HepG2 (cell line): ENCODE measurements around the gene QDPR. TPM values are rescaled to one million over a fixed set of nuclear protein-coding genes. Genes with fewer than 3 reads are reported as not detected.

Source experiments
- ATAC-seq: fragments of 200-7000 bp; cut with Tn5 transposase; 3 replicates; pipeline ENCODE4 v1.9.1; 2020; ENCODE audit warnings: mild to moderate bottlenecking, moderate library complexity
- BruUV-seq: library from RNA; stranded (reverse); fragments of 400-500 nt; replicated peaks from 2 replicates; lab custom pipeline; 2021; lab: Mats Ljungman, UMichigan
- CTCF ChIA-PET: fragments of 300-600 bp; formaldehyde crosslinking; extraction: SDS; loops from one replicate; lab custom pipeline; 2021; ENCODE audit warnings: low total read pairs, inconsistent platforms, low intra/inter-chr PET ratio; lab: Yijun Ruan, JAX
- POLR2A ChIA-PET: fragments of 350-600 bp; sonication (Branson Sonifier 250); formaldehyde crosslinking; loops from one replicate; lab custom pipeline; 2020; ENCODE audit warnings: antibody characterized with exemption, inconsistent platforms; lab: Yijun Ruan, JAX
- DNase-seq: peaks from one replicate; pipeline ENCODE4 v3.0.0-alpha.2; 2015; ENCODE audit warnings: low spot score
- FAIRE-seq: peaks from 3 replicates; lab custom pipeline; 2011; peaks lifted over from hg19 to GRCh38; lab: Jason Lieb, UNC
- H2AFZ ChIP-seq: one replicate; pipeline ENCODE4 v1.6.1; 2011; ENCODE audit warnings: low read length, inconsistent platforms
- H3K27ac ChIP-seq: fragments of 300-600 bp; 3 replicates; pipeline ENCODE4 v1.8.0; 2011; ENCODE audit warnings: mixed run types, mild to moderate bottlenecking, mixed read lengths, low read length, inconsistent platforms; ENCODE audit not compliant: insufficient read depth; ENCODE audit errors: extremely low read length
- H3K27me3 ChIP-seq, 2 experiments: fragments of 200-600 bp in 1 of 2; 2 replicates in 1 of 2; 3 replicates in 1 of 2; pipeline versions ENCODE4 v1.6.0 to v1.8.0; 2011; ENCODE audit warnings: low read length in 2 of 2, mild to moderate bottlenecking in 2 of 2, moderate library complexity in 2 of 2, inconsistent platforms in 1 of 2; ENCODE audit not compliant: insufficient read depth in 2 of 2, control insufficient read depth in 1 of 2
- H3K36me3 ChIP-seq, 2 experiments: fragments of 200-600 bp in 1 of 2; replicated peaks in 1 of 2; 2 replicates in 1 of 2; 3 replicates in 1 of 2; pipeline versions ENCODE4 v1.5.1 to v1.8.0; 2011; ENCODE audit warnings: low read length in 2 of 2, inconsistent platforms in 1 of 2; ENCODE audit not compliant: insufficient read depth in 2 of 2, control insufficient read depth in 1 of 2
- H3K4me1 ChIP-seq: 2 replicates; pipeline ENCODE4 v1.5.1; 2012; ENCODE audit warnings: low read length, inconsistent platforms; ENCODE audit not compliant: insufficient read depth
- H3K4me2 ChIP-seq: 2 replicates; pipeline ENCODE4 v1.6.0; 2011; ENCODE audit warnings: low read depth, low read length, inconsistent platforms
- H3K4me3 ChIP-seq, 3 experiments: fragments of 200-600 bp in 1 of 3; sonication (generic), shearing (Covaris generic) in 1 of 3; replicated peaks in 1 of 3; 2 replicates each; pipeline ENCODE4 v1.5.1; 2011 to 2016; ENCODE audit warnings: low read length in 3 of 3, inconsistent platforms in 2 of 3, low read depth in 2 of 3, mild to moderate bottlenecking in 2 of 3, control low read depth in 1 of 3, mixed read lengths in 1 of 3; ENCODE audit not compliant: insufficient read depth in 1 of 3
- H3K79me2 ChIP-seq: one replicate; pipeline ENCODE4 v1.6.1; 2011; ENCODE audit warnings: low read length, inconsistent platforms; ENCODE audit not compliant: insufficient read depth
- H3K9ac ChIP-seq: 2 replicates; pipeline ENCODE4 v1.6.0; 2011; ENCODE audit warnings: mild to moderate bottlenecking, low read depth, low read length, inconsistent platforms; ENCODE audit not compliant: insufficient read depth
- H3K9me3 ChIP-seq: 2 replicates; pipeline ENCODE4 v1.5.1; 2012; ENCODE audit warnings: mild to moderate bottlenecking, low read length
- H4K20me1 ChIP-seq: 2 replicates; pipeline ENCODE4 v1.6.0; 2011; ENCODE audit warnings: inconsistent platforms, mild to moderate bottlenecking, low read length, moderate library complexity; ENCODE audit not compliant: insufficient read depth
- CREB1 ChIP-seq, 2 experiments: fragments of 450-650 bp in 1 of 2; IDR thresholded peaks; 2 replicates each; pipeline ENCODE4 v1.6.1; 2016 to 2017; ENCODE audit warnings: control low read depth in 1 of 2, mild to moderate bottlenecking in 1 of 2, missing compliant biosample characterization in 1 of 2, missing genetic modification characterization in 1 of 2
- POLR2G ChIP-seq: fragments of 200-400 bp; formaldehyde crosslinking; IDR thresholded peaks from 2 replicates; pipeline ENCODE4 v1.6.1; 2018; ENCODE audit warnings: mild to moderate bottlenecking, low read depth, low read length, moderate library complexity
- RBM22 ChIP-seq: fragments of 200-400 bp; formaldehyde crosslinking; optimal IDR thresholded peaks from 2 replicates; pipeline ENCODE3; 2017; ENCODE audit warnings: mild to moderate bottlenecking, low read length, moderate library complexity
- RFXAP ChIP-seq: sonication (generic); formaldehyde crosslinking; IDR thresholded peaks from 2 replicates; pipeline ENCODE4 v1.4.0; 2020; ENCODE audit warnings: missing genetic modification reagents, borderline replicate concordance
- SCMH1 ChIP-seq: sonication (generic); formaldehyde crosslinking; IDR thresholded peaks from 2 replicates; pipeline ENCODE4 v1.9.0; 2021; ENCODE audit warnings: missing genetic modification reagents, mild to moderate bottlenecking, borderline replicate concordance
- TMF1 ChIP-seq: sonication (generic); formaldehyde crosslinking; IDR thresholded peaks from 2 replicates; pipeline ENCODE4 v1.8.1; 2022; ENCODE audit warnings: low read depth, missing genetic modification reagents
- U2AF1 ChIP-seq: fragments of 200-400 bp; formaldehyde crosslinking; optimal IDR thresholded peaks from 2 replicates; pipeline ENCODE3; 2017; ENCODE audit warnings: mild to moderate bottlenecking, low read depth, low read length
- ZNF235 ChIP-seq: sonication (generic); formaldehyde crosslinking; IDR thresholded peaks from 2 replicates; pipeline ENCODE4 v1.8.1; 2023; ENCODE audit warnings: mild to moderate bottlenecking, missing genetic modification reagents, borderline replicate concordance
- ZNF605 ChIP-seq: sonication (generic); formaldehyde crosslinking; IDR thresholded peaks from 2 replicates; pipeline ENCODE4 v1.8.0; 2022; ENCODE audit warnings: mild to moderate bottlenecking, missing genetic modification reagents
- ZNF674 ChIP-seq: sonication (generic); formaldehyde crosslinking; IDR thresholded peaks from 2 replicates; pipeline ENCODE4 v1.5.0; 2020; ENCODE audit warnings: low read depth, mild to moderate bottlenecking, missing genetic modification reagents
- ZNF704 ChIP-seq: sonication (generic); formaldehyde crosslinking; IDR thresholded peaks from 2 replicates; pipeline ENCODE4 v1.8.1; 2023; ENCODE audit warnings: mild to moderate bottlenecking, inconsistent platforms, moderate library complexity, missing genetic modification reagents, borderline replicate concordance
- WGBS: methylation state at CpG from one replicate; pipeline ENCODE4 v1.1.6; 2017; ENCODE audit warnings: low lambda C conversion rate; 5-methylcytosine and 5-hydroxymethylcytosine counted together
- in situ Hi-C: cut with HindIII; loops from 2 replicates; pipeline ENCODE4 v1.10.0; 2017; ENCODE audit warnings: low pct_unique_long_range_greater_than_20kb; ENCODE audit not compliant: extremely low pct_ligation_motif_present
- intact Hi-C: fragments of 100-400 bp; cut with micrococcal nuclease; formaldehyde crosslinking; loops from one replicate; pipeline ENCODE4 v1.10.0; 2022; ENCODE audit not compliant: unreplicated experiment
- polyA plus RNA-seq, 8 experiments: library from polyadenylated mRNA; depleted of rRNA in 3 of 8; stranded (reverse) in 7 of 8; unstranded in 1 of 8; fragments of >200 nt; fragmentation: Illumina TruSeq in 4 of 8; extraction: Trizol in 4 of 8; gene quantifications; 2 replicates each; pipeline versions ENCODE4 v1.2.1 to v1.2.3, GENCODE V29; 2011 to 2016; ENCODE audit warnings: low read depth in 4 of 8, missing spikeins in 1 of 8, mixed read lengths in 1 of 8; ENCODE audit not compliant: insufficient read depth in 1 of 8
- total RNA-seq, 5 experiments: library from RNA; depleted of rRNA; stranded (reverse); fragments of >200 nt; fragmentation: Illumina TruSeq; extraction: Trizol; gene quantifications; 2 replicates each; pipeline ENCODE4 v1.2.3, GENCODE V29; 2016; ENCODE audit warnings: low read depth in 1 of 5
- TF ChIP-seq, protein P1 (sequence below): sonication (generic); formaldehyde crosslinking; IDR thresholded peaks from 2 replicates; pipeline ENCODE4 v1.5.1; 2020; ENCODE audit warnings: missing genetic modification reagents, mild to moderate bottlenecking, borderline replicate concordance
- TF ChIP-seq, protein P2 (sequence below): sonication (generic); formaldehyde crosslinking; conservative IDR thresholded peaks from 2 replicates; pipeline ENCODE4 v1.4.0; 2020; ENCODE audit warnings: missing genetic modification reagents

QDPR gene
- total and polyA plus RNA-seq, 2 of the 13 experiments (the other 11 are each of a cell fraction or from before 2014, with no cell fraction given) = 9.9 to 95.5 TPM

- no peak overlapping the region for H3K4me3 ChIP-seq
- TF ChIP-seq POLR2G = 0 out of 2 replicates have a peak, but pooled peaks have one; percentile 17
- TF ChIP-seq RBM22 = peak; percentile 30
- TF ChIP-seq CREB1 (IDR thresholded peaks at IDR 0.05) = no peak
- TF ChIP-seq CREB1 (CRISPR knock-in tag; IDR thresholded peaks at IDR 0.05) = no peak
- TF ChIP-seq SCMH1 (CRISPR knock-in tag) = no peak
- no peak for TF ChIP-seq U2AF1
- TF ChIP-seq, all 625 proteins: peak for 2
- no peaks in the 10 kb centered on the region for H4K20me1 ChIP-seq
- H3K4me2 ChIP-seq = no peak overlapping the region
- intact Hi-C loops = no loop called here
- H2AFZ ChIP-seq = no peak overlapping the region
- WGBS = 93% methylated on average over 2 of the region's 2 CpGs
- H3K36me3 ChIP-seq = peaks cover 9 to 18% of the 10 kb centered on the region in 2 experiments; a peak in 4 of 5 replicates
- H3K9me3 ChIP-seq = 0 out of 2 replicates have a peak, but pooled peaks cover 5% of the 10 kb centered on the region
- no TSS peak for BruUV-seq
- H3K4me1 ChIP-seq = peaks cover 23% of the 10 kb centered on the region
- H3K79me2 ChIP-seq = no peaks in the 10 kb centered on the region
- H3K27ac ChIP-seq = no peak overlapping the region
- ChIA-PET CTCF (no interaction called here), POLR2A (no interaction called here)
- no peak overlapping the region for H3K9ac ChIP-seq
- FAIRE-seq (no peak), DNase-seq (no peak), ATAC-seq (no peak)
- in situ Hi-C loops = no loop called here
- H3K27me3 ChIP-seq = no peaks in the 10 kb centered on the region
Observed at GRCh38 chr4:17482716-17483115, 29.2 kb downstream of the QDPR start.

GRCh38 chr4:17480955-17481354, 30.9 kb downstream of the QDPR start:
- H2AFZ ChIP-seq = no peak overlapping the region
- POLR2A ChIA-PET = no interaction called here
- intact Hi-C loops (no loop called here), in situ Hi-C loops (no loop called here)
- H3K27ac ChIP-seq = no peak overlapping the region
- DNase-seq = no peak
- H3K27me3 ChIP-seq = no peaks in the 10 kb centered on the region
- no peak for FAIRE-seq
- H3K4me2 ChIP-seq = no peak overlapping the region
- no peak; the same call in 2 of the 3 replicates for ATAC-seq
- H3K9me3 ChIP-seq = 0 out of 2 replicates have a peak, but pooled peaks cover 5% of the 10 kb centered on the region
- peaks cover 27% of the 10 kb centered on the region for H3K4me1 ChIP-seq
- no peak overlapping the region for H3K9ac ChIP-seq
- no TSS peak for BruUV-seq
- WGBS = 48% methylated on average over 2 of the region's 2 CpGs
- H3K36me3 ChIP-seq = peaks cover 2 to 3% of the 10 kb centered on the region in 2 experiments; a peak in 2 of 5 replicates
- no peaks in the 10 kb centered on the region for H4K20me1 ChIP-seq
- H3K79me2 ChIP-seq = no peaks in the 10 kb centered on the region
- no peak overlapping the region for H3K4me3 ChIP-seq
- CTCF ChIA-PET = no interaction called here
- TF ChIP-seq TMF1 (CRISPR knock-in tag) = no peak
- no peak for TF ChIP-seq ZNF605 (CRISPR knock-in tag)
- TF ChIP-seq ZNF674 = no peak
- TF ChIP-seq, protein P1, sequence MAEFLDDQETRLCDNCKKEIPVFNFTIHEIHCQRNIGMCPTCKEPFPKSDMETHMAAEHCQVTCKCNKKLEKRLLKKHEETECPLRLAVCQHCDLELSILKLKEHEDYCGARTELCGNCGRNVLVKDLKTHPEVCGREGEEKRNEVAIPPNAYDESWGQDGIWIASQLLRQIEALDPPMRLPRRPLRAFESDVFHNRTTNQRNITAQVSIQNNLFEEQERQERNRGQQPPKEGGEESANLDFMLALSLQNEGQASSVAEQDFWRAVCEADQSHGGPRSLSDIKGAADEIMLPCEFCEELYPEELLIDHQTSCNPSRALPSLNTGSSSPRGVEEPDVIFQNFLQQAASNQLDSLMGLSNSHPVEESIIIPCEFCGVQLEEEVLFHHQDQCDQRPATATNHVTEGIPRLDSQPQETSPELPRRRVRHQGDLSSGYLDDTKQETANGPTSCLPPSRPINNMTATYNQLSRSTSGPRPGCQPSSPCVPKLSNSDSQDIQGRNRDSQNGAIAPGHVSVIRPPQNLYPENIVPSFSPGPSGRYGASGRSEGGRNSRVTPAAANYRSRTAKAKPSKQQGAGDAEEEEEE (CRISPR knock-in tag) = no peak
- TF ChIP-seq RFXAP (CRISPR knock-in tag) = no peak
- TF ChIP-seq ZNF704 (CRISPR knock-in tag) = no peak
- TF ChIP-seq, protein P2, sequence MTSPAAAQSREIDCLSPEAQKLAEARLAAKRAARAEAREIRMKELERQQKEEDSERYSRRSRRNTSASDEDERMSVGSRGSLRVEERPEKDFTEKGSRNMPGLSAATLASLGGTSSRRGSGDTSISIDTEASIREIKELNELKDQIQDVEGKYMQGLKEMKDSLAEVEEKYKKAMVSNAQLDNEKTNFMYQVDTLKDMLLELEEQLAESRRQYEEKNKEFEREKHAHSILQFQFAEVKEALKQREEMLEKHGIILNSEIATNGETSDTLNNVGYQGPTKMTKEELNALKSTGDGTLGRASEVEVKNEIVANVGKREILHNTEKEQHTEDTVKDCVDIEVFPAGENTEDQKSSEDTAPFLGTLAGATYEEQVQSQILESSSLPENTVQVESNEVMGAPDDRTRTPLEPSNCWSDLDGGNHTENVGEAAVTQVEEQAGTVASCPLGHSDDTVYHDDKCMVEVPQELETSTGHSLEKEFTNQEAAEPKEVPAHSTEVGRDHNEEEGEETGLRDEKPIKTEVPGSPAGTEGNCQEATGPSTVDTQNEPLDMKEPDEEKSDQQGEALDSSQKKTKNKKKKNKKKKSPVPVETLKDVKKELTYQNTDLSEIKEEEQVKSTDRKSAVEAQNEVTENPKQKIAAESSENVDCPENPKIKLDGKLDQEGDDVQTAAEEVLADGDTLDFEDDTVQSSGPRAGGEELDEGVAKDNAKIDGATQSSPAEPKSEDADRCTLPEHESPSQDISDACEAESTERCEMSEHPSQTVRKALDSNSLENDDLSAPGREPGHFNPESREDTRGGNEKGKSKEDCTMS = no peak
- no peak for TF ChIP-seq ZNF235 (CRISPR knock-in tag)
